GM19240 (cell line): ENCODE results near the gene ZSCAN23.
A peak's percentile ranks its signal among the peaks of the same experiment; 100 is the strongest.
"Not testable (repeated sequence)": the region's sequence is repeated elsewhere in the genome, so short reads cannot be mapped to it uniquely, and the experiment has no call there.

Experiments used
- DNase-seq: peaks from one replicate; pipeline ENCODE4 v3.0.0; 2011; ENCODE audit warnings: low spot score; ENCODE audit not compliant: insufficient read length

ZSCAN23 gene

GRCh38 chr6:28443112-28443773 is at the start of gene ZSCAN23:
Gene ZSCAN23 (minus strand): TSS chr6:28443491. CDS start chr6:28436266, 7,225 bp downstream.
- DNase-seq: peak; percentile 48

- DNase-seq: no peak
Observed at GRCh38 chr6:28491984-28492317, 48.7 kb upstream of the ZSCAN23 start.

- no peak for DNase-seq
Observed at GRCh38 chr6:28490205-28490890, 47.1 kb upstream of the ZSCAN23 start.

- peak; percentile 26 for DNase-seq
Observed at GRCh38 chr6:28489366-28490204, 46.3 kb upstream of the ZSCAN23 start.

GRCh38 chr6:28488916-28489365 is 45.6 kb upstream of the ZSCAN23 start:
- no peak for DNase-seq

GRCh38 chr6:28486988-28487742 is 43.9 kb upstream of the ZSCAN23 start:
- no peak for DNase-seq

GRCh38 chr6:28486533-28486932 is 43.2 kb upstream of the ZSCAN23 start:
- no peak for DNase-seq

- no peak for DNase-seq
Observed at GRCh38 chr6:28485482-28485881, 42.2 kb upstream of the ZSCAN23 start.

- no peak for DNase-seq
Observed at GRCh38 chr6:28480253-28480932, 37.1 kb upstream of the ZSCAN23 start.

- no peak for DNase-seq
Observed at GRCh38 chr6:28478518-28478917, 35.2 kb upstream of the ZSCAN23 start.

GRCh38 chr6:28474441-28475219 is 31.3 kb upstream of the ZSCAN23 start:
- DNase-seq: no peak

- not testable (repeated sequence) for DNase-seq
Observed at GRCh38 chr6:28469153-28469745, 26.0 kb upstream of the ZSCAN23 start.

- DNase-seq: no peak
Observed at GRCh38 chr6:28468056-28468455, 24.8 kb upstream of the ZSCAN23 start.

- no peak for DNase-seq
Observed at GRCh38 chr6:28462401-28462800, 19.1 kb upstream of the ZSCAN23 start.

GRCh38 chr6:28458568-28458967 is 15.3 kb upstream of the ZSCAN23 start:
- DNase-seq: no peak

GRCh38 chr6:28449056-28449455 is 5.8 kb upstream of the ZSCAN23 start:
- no peak for DNase-seq

- not testable (repeated sequence) for DNase-seq
Observed at GRCh38 chr6:28447512-28447906, 4.2 kb upstream of the ZSCAN23 start.

GRCh38 chr6:28446818-28447511 is 3.7 kb upstream of the ZSCAN23 start:
- DNase-seq: no peak

- DNase-seq: not testable (repeated sequence)
Observed at GRCh38 chr6:28444759-28445158, 1.5 kb upstream of the ZSCAN23 start.
